Karpas-422 (cell line): ENCODE results near the gene MAEA. TPM values are rescaled to one million over a fixed set of nuclear protein-coding genes. Genes with fewer than 3 reads are reported as not detected.
"Not testable (repeated sequence)": the region's sequence is repeated elsewhere in the genome, so short reads cannot be mapped to it uniquely, and the experiment has no call there.

ENCODE experiments used
- DNase-seq: peaks from one replicate; pipeline ENCODE4 v3.0.0-alpha.2; 2015
- H2AFZ ChIP-seq: fragments of 200-600 bp; sonication (generic); 2 replicates; pipeline ENCODE4 v1.6.1; 2014; ENCODE audit warnings: antibody characterized with exemption, low read length, mixed read lengths
- H3K27ac ChIP-seq: fragments of 200-600 bp; sonication (generic); 2 replicates; pipeline ENCODE4 v1.5.1; 2014; ENCODE audit warnings: mild to moderate bottlenecking, low read length, moderate library complexity
- H3K27me3 ChIP-seq: fragments of 200-600 bp; sonication (generic); 2 replicates; pipeline ENCODE4 v1.6.1; 2014; ENCODE audit warnings: low read length, mixed read lengths
- H3K36me3 ChIP-seq: fragments of 200-600 bp; sonication (generic); 2 replicates; pipeline ENCODE4 v1.6.1; 2014; ENCODE audit warnings: low read length, mixed read lengths; ENCODE audit not compliant: insufficient read depth
- H3K4me1 ChIP-seq: fragments of 200-600 bp; sonication (generic); 2 replicates; pipeline ENCODE4 v1.6.1; 2014; ENCODE audit warnings: mild to moderate bottlenecking, low read length, mixed read lengths
- H3K4me2 ChIP-seq: fragments of 200-600 bp; sonication (generic); 2 replicates; pipeline ENCODE4 v1.6.1; 2014; ENCODE audit warnings: low read length, low read depth, mild to moderate bottlenecking; ENCODE audit not compliant: poor library complexity, severe bottlenecking
- H3K4me3 ChIP-seq: fragments of 200-600 bp; sonication (generic); 2 replicates; pipeline ENCODE4 v1.5.1; 2014; ENCODE audit warnings: mild to moderate bottlenecking, antibody characterized with exemption, low read length, mixed read lengths
- H3K79me2 ChIP-seq: fragments of 200-600 bp; sonication (generic); 2 replicates; pipeline ENCODE4 v1.6.1; 2014; ENCODE audit warnings: mild to moderate bottlenecking, low read length, mixed read lengths
- H3K9ac ChIP-seq: fragments of 200-600 bp; sonication (generic); 2 replicates; pipeline ENCODE4 v1.6.0; 2014; ENCODE audit warnings: low read length
- H3K9me2 ChIP-seq: fragments of 200-600 bp; sonication (generic), shearing (Covaris generic); replicated peaks from 2 replicates; pipeline ENCODE4 v1.6.0; 2014; ENCODE audit warnings: mild to moderate bottlenecking, low read length, moderate library complexity; ENCODE audit not compliant: insufficient read depth
- H3K9me3 ChIP-seq: fragments of 300-700, 200-600 bp; sonication (generic); 2 replicates; pipeline ENCODE4 v1.6.1; 2014; ENCODE audit warnings: low read length, mixed read lengths
- H4K20me1 ChIP-seq: fragments of 200-600 bp; sonication (generic); 2 replicates; pipeline ENCODE4 v1.6.1; 2014; ENCODE audit warnings: mild to moderate bottlenecking, antibody characterized with exemption, low read length, low read depth; ENCODE audit not compliant: insufficient read depth
- total RNA-seq: library from RNA; depleted of rRNA; stranded (reverse); fragments of >200 nt; shearing (Covaris generic); gene quantifications from 2 replicates; pipeline ENCODE4 v1.2.3, GENCODE V29; 2014; ENCODE audit warnings: low replicate concordance

MAEA gene
- total RNA-seq, 1 experiment from 2014 or later, result 31.3 TPM

- H2AFZ ChIP-seq, result no peak overlapping the region
- H3K9ac ChIP-seq, result no peak overlapping the region
- no peak for DNase-seq
- no peaks in the 10 kb centered on the region for H3K9me2 ChIP-seq
- no peaks in the 10 kb centered on the region for H3K79me2 ChIP-seq
- no peaks in the 10 kb centered on the region for H3K27me3 ChIP-seq
- no peaks in the 10 kb centered on the region for H3K9me3 ChIP-seq
- H4K20me1 ChIP-seq, result no peaks in the 10 kb centered on the region
- H3K36me3 ChIP-seq, result peaks cover 5% of the 10 kb centered on the region; the same call in 1 of the 2 replicates
- H3K4me2 ChIP-seq, result no peak overlapping the region
- no peaks in the 10 kb centered on the region for H3K4me1 ChIP-seq
- H3K4me3 ChIP-seq, result no peak overlapping the region
- H3K27ac ChIP-seq, result no peak overlapping the region
These were observed 40.0 kb downstream of the MAEA start for GRCh38 chr4:1329408-1330371.

DNA sequence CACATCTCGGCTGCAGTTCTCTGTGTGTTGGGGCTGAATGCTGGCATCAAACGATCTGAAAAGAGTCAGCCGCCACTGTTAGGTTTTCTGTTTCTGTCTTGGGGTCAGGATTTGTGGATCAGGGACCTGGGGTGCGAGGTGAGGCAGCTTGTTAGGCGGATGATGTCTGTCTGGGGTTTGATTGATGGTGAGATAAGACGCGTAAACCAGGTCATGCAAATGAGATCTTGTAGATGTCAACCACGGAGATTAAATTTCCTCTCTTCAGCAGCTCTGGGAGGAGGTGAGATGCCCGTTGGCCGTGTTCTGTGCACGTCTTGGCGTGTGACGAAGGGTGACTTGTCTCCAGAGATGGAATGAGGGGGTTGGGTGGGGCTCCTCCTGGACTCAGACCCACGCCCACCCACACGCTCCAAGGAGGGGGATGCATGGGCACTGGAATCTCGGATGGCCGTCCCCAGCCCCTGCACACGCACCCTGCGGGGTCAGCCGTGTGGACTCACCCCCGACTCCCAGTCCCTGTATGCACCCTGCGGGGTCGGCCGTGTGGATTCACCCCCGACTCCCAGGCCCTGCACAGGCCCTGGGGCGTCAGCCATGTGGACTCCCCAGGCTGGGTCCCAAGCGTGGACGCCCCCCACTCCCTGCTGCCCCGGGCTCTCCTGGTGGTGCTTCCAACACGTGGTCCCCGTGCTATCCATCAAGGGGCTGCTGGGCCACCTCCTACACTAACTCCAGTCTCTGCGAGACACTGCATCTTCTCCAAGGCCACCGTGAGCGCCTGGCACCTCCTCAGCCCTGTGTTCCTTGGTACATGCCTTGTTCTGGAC, 41.3 kb downstream of the MAEA start:
- Histone ChIP-seq H3K36me3 (peaks cover 9% of the 10 kb centered on the region), H3K27ac (no peak overlapping the region)
- no peak for DNase-seq

GRCh38 chr4:1331591-1332353, 42.1 kb downstream of the MAEA start:
- H3K4me2 ChIP-seq, result no peak overlapping the region
- no peaks in the 10 kb centered on the region for H3K4me1 ChIP-seq
- H3K79me2 ChIP-seq, result no peaks in the 10 kb centered on the region
- H3K27ac ChIP-seq, result no peak overlapping the region
- peaks cover 9% of the 10 kb centered on the region for H3K36me3 ChIP-seq
- no peaks in the 10 kb centered on the region for H3K9me3 ChIP-seq
- H4K20me1 ChIP-seq, result no peaks in the 10 kb centered on the region
- H2AFZ ChIP-seq, result no peak overlapping the region
- no peaks in the 10 kb centered on the region for H3K27me3 ChIP-seq
- H3K9ac ChIP-seq, result no peak overlapping the region
- no peak overlapping the region for H3K4me3 ChIP-seq
- no peaks in the 10 kb centered on the region for H3K9me2 ChIP-seq
- DNase-seq, result no peak

More for the DNA sequence above, 41.3 kb downstream of the MAEA start:
- Histone ChIP-seq H3K79me2 (no peaks in the 10 kb centered on the region), H3K4me1 (no peaks in the 10 kb centered on the region), H3K9ac (no peak overlapping the region), H3K9me2 (no peaks in the 10 kb centered on the region), H3K4me3 (no peak overlapping the region), H3K27me3 (no peaks in the 10 kb centered on the region), H4K20me1 (no peaks in the 10 kb centered on the region), H3K9me3 (no peaks in the 10 kb centered on the region), H3K4me2 (no peak overlapping the region), H2AFZ (no peak overlapping the region)

GRCh38 chr4:1332686-1333085, 43.0 kb downstream of the MAEA start:
- H3K36me3 ChIP-seq, result peaks cover 9% of the 10 kb centered on the region
- H3K4me3 ChIP-seq, result no peak overlapping the region
- no peak overlapping the region for H3K27ac ChIP-seq
- H3K9ac ChIP-seq, result no peak overlapping the region
- H3K9me3 ChIP-seq, result no peaks in the 10 kb centered on the region
- no peaks in the 10 kb centered on the region for H3K27me3 ChIP-seq
- H3K9me2 ChIP-seq, result no peaks in the 10 kb centered on the region
- DNase-seq, result no peak
- H3K4me2 ChIP-seq, result no peak overlapping the region
- H2AFZ ChIP-seq, result no peak overlapping the region
- H4K20me1 ChIP-seq, result no peaks in the 10 kb centered on the region; the same call in 1 of the 2 replicates
- no peaks in the 10 kb centered on the region for H3K79me2 ChIP-seq
- H3K4me1 ChIP-seq, result no peaks in the 10 kb centered on the region

DNA sequence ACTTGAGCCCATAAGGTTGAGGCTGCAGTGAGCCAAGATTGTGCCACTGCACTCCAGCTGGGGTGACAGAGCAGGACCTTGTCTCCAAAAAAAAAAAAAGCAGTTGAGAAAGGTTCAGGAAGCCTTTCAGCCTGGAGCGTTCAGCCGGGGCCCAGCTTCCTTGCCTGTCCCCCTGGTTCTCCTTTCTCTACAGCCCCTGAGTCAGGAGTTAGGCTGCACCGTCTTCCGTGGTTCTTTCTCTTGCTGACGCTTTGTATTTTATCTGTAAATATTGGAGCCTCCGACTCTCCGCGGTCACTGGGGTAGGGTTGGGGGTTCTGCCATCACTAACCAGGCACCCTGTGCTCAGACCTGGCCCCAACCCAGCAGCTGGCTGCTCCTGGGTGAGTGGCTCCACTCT, 43.6 kb downstream of the MAEA start:
- H2AFZ ChIP-seq, result no peak overlapping the region
- no peak overlapping the region for H3K4me3 ChIP-seq
- no peak for DNase-seq
- H4K20me1 ChIP-seq, result no peaks in the 10 kb centered on the region; the same call in 1 of the 2 replicates
- no peaks in the 10 kb centered on the region for H3K9me2 ChIP-seq
- H3K4me2 ChIP-seq, result no peak overlapping the region
- H3K79me2 ChIP-seq, result no peaks in the 10 kb centered on the region
- H3K27me3 ChIP-seq, result no peaks in the 10 kb centered on the region
- H3K9me3 ChIP-seq, result no peaks in the 10 kb centered on the region
- H3K9ac ChIP-seq, result no peak overlapping the region
- no peaks in the 10 kb centered on the region for H3K4me1 ChIP-seq
- H3K27ac ChIP-seq, result no peak overlapping the region
- peaks cover 9% of the 10 kb centered on the region for H3K36me3 ChIP-seq

- not testable (repeated sequence) for H3K27ac ChIP-seq, H3K9me2 ChIP-seq, H4K20me1 ChIP-seq, H3K4me1 ChIP-seq, DNase-seq, H3K4me2 ChIP-seq, H3K9me3 ChIP-seq, H3K4me3 ChIP-seq, H3K79me2 ChIP-seq, H3K27me3 ChIP-seq, H3K9ac ChIP-seq, H3K36me3 ChIP-seq, H2AFZ ChIP-seq
These were observed 44.3 kb downstream of the MAEA start for GRCh38 chr4:1333851-1334578.

- no peak overlapping the region for H3K9ac ChIP-seq
- H3K4me1 ChIP-seq, result no peaks in the 10 kb centered on the region
- no peaks in the 10 kb centered on the region; the same call in 1 of the 2 replicates for H4K20me1 ChIP-seq
- H3K27me3 ChIP-seq, result no peaks in the 10 kb centered on the region
- no peak for DNase-seq
- H3K79me2 ChIP-seq, result no peaks in the 10 kb centered on the region
- H3K4me2 ChIP-seq, result no peak overlapping the region
- no peak overlapping the region for H2AFZ ChIP-seq
- H3K9me3 ChIP-seq, result no peaks in the 10 kb centered on the region
- no peaks in the 10 kb centered on the region for H3K9me2 ChIP-seq
- peaks cover 12% of the 10 kb centered on the region for H3K36me3 ChIP-seq
- no peak overlapping the region for H3K27ac ChIP-seq
- H3K4me3 ChIP-seq, result no peak overlapping the region
These were observed 44.8 kb downstream of the MAEA start for GRCh38 chr4:1334579-1334895.
